Fibroblast of skin of right quadriceps (primary cell): ENCODE results near the gene TMEM132D.

Experiments
- DNase-seq: peaks from one replicate; pipeline ENCODE4 v3.0.0-alpha.2; 2013

The TMEM132D gene

DNA sequence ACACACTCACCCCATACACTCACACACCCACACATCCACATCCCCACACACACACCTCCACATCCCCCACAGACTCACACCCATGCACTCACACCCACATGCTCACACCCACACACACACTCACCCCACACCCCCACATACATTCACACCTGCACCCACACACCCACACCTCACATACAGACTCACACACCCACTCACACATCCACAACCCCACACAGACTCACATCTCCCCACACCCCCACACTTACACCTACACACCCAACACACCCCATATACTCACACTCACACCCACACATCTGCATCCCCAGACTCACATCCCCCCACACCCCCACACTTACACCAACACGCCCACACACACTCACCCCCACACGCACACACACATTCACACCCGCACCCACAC, 878.8 kb downstream of the TMEM132D start:
- DNase-seq = no peak
